ENCODE data around the gene CERCAM.

The CERCAM gene

GRCh38 chr9:128384801-128385495 is 35.7 kb upstream of the CERCAM start:
- Histone ChIP-seq H3K36me3 (ENCODE audit: control insufficient read depth, insufficient read depth, low read length) (peaks cover 80% of the 10 kb centered on the region), H3K9me3 (ENCODE audit: control insufficient read depth, low read length) (no peaks in the 10 kb centered on the region), H3K4me3 (ENCODE audit: extremely low read depth, insufficient read depth, low read length, poor library complexity, severe bottlenecking) (no peak overlapping the region), H3K4me1 (ENCODE audit: control insufficient read depth, insufficient read depth, low read length, poor library complexity, severe bottlenecking) (no peaks in the 10 kb centered on the region), H3K27ac (ENCODE audit: low read depth, low read length, severe bottlenecking) (no peak overlapping the region)
- 64 to 71% methylated on average over 4 of the region's 7 CpGs for WGBS, 2 experiments (ENCODE audit: insufficient coverage in 2 of 2)

DNA sequence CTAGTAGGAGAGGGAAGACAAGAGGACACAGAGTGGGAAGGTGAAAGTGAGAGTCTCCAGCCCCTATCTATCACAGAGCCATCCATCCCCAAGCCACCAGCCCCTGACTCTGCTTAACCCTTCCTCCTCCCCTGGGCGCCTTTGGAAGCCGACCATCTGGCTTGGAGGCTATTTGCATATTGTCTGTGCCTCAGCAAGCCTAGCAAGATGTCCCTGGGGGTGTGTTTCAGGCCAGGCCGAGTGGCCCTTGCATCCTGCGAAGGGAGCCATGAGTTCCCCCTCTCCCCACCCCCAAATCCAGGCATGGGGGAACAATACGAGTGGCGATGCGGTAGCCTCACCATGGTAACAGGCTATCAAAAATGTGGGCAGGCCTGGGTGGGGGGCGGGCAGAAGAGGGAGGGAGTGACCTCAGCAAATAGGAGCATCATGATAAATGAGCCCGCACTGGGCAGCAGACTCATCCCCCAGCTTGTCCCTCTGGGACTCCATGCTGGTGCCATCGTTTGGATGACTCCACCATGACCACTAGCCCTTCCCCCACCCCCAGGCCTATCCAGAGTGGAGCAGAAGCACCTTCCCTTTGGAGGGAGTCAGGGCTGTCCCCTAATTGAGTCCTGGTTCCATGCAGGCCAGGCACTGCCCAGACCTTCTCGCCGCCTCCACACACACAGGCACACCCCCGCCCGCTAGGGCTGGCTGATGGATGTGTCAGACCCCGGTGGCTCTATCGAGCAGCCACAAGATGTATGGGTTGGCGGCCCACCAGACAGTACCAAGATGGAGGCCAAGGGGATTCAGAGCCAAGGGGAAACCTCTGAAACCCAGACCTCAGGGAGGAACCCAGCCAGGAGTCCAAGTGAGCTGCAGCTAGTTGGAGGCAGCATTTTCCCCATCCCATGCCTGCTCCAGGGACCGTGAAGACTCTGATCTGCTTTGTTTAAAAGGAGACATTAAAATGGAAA is 34.9 kb upstream of the CERCAM start:
- peak overlapping the region; percentile 53 for H3K27ac ChIP-seq (ENCODE audit: low read depth, low read length, severe bottlenecking)
- 62 to 72% methylated on average over 13 to 14 of the region's 18 CpGs for WGBS, 2 experiments (ENCODE audit: insufficient coverage in 2 of 2)
- no peaks in the 10 kb centered on the region for H3K9me3 ChIP-seq (ENCODE audit: control insufficient read depth, low read length)
- no peak overlapping the region for H3K4me3 ChIP-seq (ENCODE audit: extremely low read depth, insufficient read depth, low read length, poor library complexity, severe bottlenecking)
- H3K36me3 ChIP-seq (ENCODE audit: control insufficient read depth, insufficient read depth, low read length): peaks cover 81% of the 10 kb centered on the region
- no peaks in the 10 kb centered on the region for H3K4me1 ChIP-seq (ENCODE audit: control insufficient read depth, insufficient read depth, low read length, poor library complexity, severe bottlenecking)

GRCh38 chr9:128388150-128388549 is 32.5 kb upstream of the CERCAM start:
- 89 to 95% methylated on average over 7 to 9 of the region's 10 CpGs for WGBS, 2 experiments (ENCODE audit: insufficient coverage in 2 of 2)
- H3K4me1 ChIP-seq (ENCODE audit: control insufficient read depth, insufficient read depth, low read length, poor library complexity, severe bottlenecking): peaks cover 14% of the 10 kb centered on the region
- peaks cover 64% of the 10 kb centered on the region for H3K36me3 ChIP-seq (ENCODE audit: control insufficient read depth, insufficient read depth, low read length)
- no peak overlapping the region for H3K4me3 ChIP-seq (ENCODE audit: extremely low read depth, insufficient read depth, low read length, poor library complexity, severe bottlenecking)
- H3K27ac ChIP-seq (ENCODE audit: low read depth, low read length, severe bottlenecking): no peak overlapping the region
- no peaks in the 10 kb centered on the region for H3K9me3 ChIP-seq (ENCODE audit: control insufficient read depth, low read length)

DNA sequence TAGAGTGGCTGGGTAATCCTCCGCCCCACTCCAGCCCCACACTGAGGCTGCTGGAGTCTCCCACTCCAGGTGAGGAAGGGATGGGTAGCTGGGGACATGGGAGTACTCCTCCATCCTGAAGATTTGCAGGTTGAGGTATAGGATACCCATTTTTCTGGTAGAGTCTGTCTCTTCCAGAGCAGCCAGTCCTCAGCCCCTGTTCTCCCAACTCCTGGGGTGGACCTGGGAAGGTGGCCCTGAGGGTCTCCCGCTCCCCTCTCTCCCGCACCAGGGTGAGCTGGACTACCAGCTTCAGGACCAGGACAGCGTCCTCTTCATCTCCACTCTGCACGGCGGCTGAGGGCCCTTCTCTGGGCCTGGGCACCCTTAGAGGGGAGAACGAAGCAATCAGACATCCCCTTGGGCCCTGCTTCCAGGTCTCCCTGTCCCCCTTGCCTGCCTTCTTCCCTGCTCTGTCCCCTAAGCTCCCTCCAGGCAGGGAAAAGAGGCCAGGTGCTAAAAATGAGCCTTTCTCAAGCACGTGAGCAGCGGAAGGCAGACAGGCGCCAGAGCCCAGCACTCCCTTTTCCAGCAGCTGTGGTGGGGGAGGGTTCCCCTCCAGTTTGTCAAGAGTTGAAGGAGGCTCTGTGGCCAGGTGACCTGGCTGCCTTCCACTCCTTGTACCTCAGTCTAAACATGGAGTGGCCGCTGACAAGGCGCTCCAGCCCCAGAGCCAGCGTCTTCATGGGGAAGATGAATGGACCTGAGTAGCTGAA is 31.1 kb upstream of the CERCAM start:
- H3K9me3 ChIP-seq (ENCODE audit: control insufficient read depth, low read length): no peaks in the 10 kb centered on the region
- peaks cover 56% of the 10 kb centered on the region for H3K36me3 ChIP-seq (ENCODE audit: control insufficient read depth, insufficient read depth, low read length)
- no peak overlapping the region for H3K4me3 ChIP-seq (ENCODE audit: extremely low read depth, insufficient read depth, low read length, poor library complexity, severe bottlenecking)
- peaks cover 14% of the 10 kb centered on the region for H3K4me1 ChIP-seq (ENCODE audit: control insufficient read depth, insufficient read depth, low read length, poor library complexity, severe bottlenecking)
- H3K27ac ChIP-seq (ENCODE audit: low read depth, low read length, severe bottlenecking): no peak overlapping the region
- 76 to 85% methylated on average over 11 of the region's 13 CpGs for WGBS, 2 experiments (ENCODE audit: insufficient coverage in 2 of 2)

GRCh38 chr9:128390150-128390812 is 30.4 kb upstream of the CERCAM start:
- Histone ChIP-seq H3K4me3 (ENCODE audit: extremely low read depth, insufficient read depth, low read length, poor library complexity, severe bottlenecking) (no peak overlapping the region), H3K4me1 (ENCODE audit: control insufficient read depth, insufficient read depth, low read length, poor library complexity, severe bottlenecking) (peaks cover 14% of the 10 kb centered on the region), H3K27ac (ENCODE audit: low read depth, low read length, severe bottlenecking) (no peak overlapping the region), H3K36me3 (ENCODE audit: control insufficient read depth, insufficient read depth, low read length) (peaks cover 49% of the 10 kb centered on the region), H3K9me3 (ENCODE audit: control insufficient read depth, low read length) (no peaks in the 10 kb centered on the region)
- WGBS, 2 experiments (ENCODE audit: insufficient coverage in 2 of 2): 80 to 84% methylated on average over 5 to 7 of the region's 11 CpGs

- 79 to 90% methylated on average over 5 of the region's 8 CpGs for WGBS, 2 experiments (ENCODE audit: insufficient coverage in 2 of 2)
- H3K4me1 ChIP-seq (ENCODE audit: control insufficient read depth, insufficient read depth, low read length, poor library complexity, severe bottlenecking): peaks cover 14% of the 10 kb centered on the region
- H3K27ac ChIP-seq (ENCODE audit: low read depth, low read length, severe bottlenecking): no peak overlapping the region
- H3K9me3 ChIP-seq (ENCODE audit: control insufficient read depth, low read length): no peaks in the 10 kb centered on the region
- no peak overlapping the region for H3K4me3 ChIP-seq (ENCODE audit: extremely low read depth, insufficient read depth, low read length, poor library complexity, severe bottlenecking)
- peaks cover 41% of the 10 kb centered on the region for H3K36me3 ChIP-seq (ENCODE audit: control insufficient read depth, insufficient read depth, low read length)
Observed at GRCh38 chr9:128390813-128391711, 29.6 kb upstream of the CERCAM start.

DNA sequence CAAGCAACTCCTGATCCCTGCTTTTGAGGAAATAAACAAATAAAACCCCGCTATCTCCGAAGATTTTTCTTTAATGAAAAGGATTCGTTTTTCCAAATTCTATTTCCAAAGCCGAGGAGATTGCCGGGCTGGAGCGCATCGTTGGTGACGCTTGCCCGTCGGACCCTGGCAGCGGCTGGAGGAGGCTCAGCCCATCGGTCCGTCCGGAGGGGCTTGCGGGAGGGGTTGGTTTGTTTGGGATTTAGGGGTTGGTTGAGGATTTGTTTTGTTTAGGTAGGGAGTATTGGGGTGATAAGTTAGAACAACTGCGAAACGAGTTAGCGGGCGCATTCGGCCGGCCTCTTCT is 28.7 kb upstream of the CERCAM start:
- 8 to 9% methylated on average over 15 to 16 of the region's 21 CpGs for WGBS, 2 experiments (ENCODE audit: insufficient coverage in 2 of 2)
- Histone ChIP-seq H3K36me3 (ENCODE audit: control insufficient read depth, insufficient read depth, low read length) (peaks cover 34% of the 10 kb centered on the region), H3K4me3 (ENCODE audit: extremely low read depth, insufficient read depth, low read length, poor library complexity, severe bottlenecking) (peak overlapping the region; percentile 16), H3K9me3 (ENCODE audit: control insufficient read depth, low read length) (no peaks in the 10 kb centered on the region), H3K4me1 (ENCODE audit: control insufficient read depth, insufficient read depth, low read length, poor library complexity, severe bottlenecking) (peaks cover 14% of the 10 kb centered on the region), H3K27ac (ENCODE audit: low read depth, low read length, severe bottlenecking) (no peak overlapping the region)

DNA sequence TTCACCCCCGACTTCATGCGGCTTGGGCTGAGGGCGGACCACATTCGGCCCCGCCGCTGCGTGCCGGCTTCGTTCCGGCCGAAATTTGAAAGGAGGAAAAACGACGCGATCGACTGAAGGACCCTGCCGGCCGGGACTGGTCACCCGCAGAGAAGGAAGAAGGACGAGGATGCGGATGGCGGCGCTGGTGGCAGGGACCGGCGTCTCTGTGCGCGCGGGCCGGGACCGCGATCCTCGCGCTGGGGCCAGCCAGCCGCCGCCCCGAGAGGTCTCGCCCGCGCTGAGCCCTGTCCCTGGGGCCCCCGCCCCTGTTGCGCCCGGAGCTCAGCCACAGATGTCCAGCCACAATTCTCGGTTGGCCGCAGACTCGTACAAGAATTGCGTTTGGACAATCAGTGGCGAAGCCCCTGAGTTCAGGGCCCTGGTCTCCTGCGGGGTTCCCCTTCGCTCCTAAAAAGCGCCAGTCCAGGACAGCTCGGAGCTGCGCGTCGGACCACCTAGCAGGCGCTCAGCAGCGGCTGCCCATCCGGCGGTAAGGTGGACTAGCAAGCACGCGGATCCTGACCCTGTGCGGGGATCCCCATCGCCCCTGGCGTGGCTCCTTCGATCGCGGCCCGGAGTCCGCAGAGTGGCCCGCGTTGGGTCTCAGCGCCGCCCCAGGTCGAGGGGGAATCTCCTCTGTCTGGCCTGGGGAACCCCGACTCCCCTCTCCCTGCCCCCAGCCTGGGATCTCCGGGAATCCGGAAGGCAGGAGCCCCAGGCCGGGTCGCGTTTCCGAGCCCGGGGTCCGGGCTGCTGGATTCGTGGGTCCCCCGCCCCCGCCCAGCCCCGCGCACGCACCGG is 28.1 kb upstream of the CERCAM start:
- H3K36me3 ChIP-seq (ENCODE audit: control insufficient read depth, insufficient read depth, low read length): peaks cover 30% of the 10 kb centered on the region
- H3K4me3 ChIP-seq (ENCODE audit: extremely low read depth, insufficient read depth, low read length, poor library complexity, severe bottlenecking): peak overlapping the region; percentile 16

GRCh38 chr9:128393145-128393775 is 27.4 kb upstream of the CERCAM start:
- 2 to 3% methylated on average over 41 to 46 of the region's 56 CpGs for WGBS, 2 experiments (ENCODE audit: insufficient coverage in 2 of 2)
- Histone ChIP-seq H3K36me3 (ENCODE audit: control insufficient read depth, insufficient read depth, low read length) (peaks cover 26% of the 10 kb centered on the region), H3K4me3 (ENCODE audit: extremely low read depth, insufficient read depth, low read length, poor library complexity, severe bottlenecking) (peak overlapping the region; percentile 16), H3K27ac (ENCODE audit: low read depth, low read length, severe bottlenecking) (peak overlapping the region; percentile 29), H3K4me1 (ENCODE audit: control insufficient read depth, insufficient read depth, low read length, poor library complexity, severe bottlenecking) (peaks cover 14% of the 10 kb centered on the region), H3K9me3 (ENCODE audit: control insufficient read depth, low read length) (no peaks in the 10 kb centered on the region)

More for the DNA sequence above, 28.1 kb upstream of the CERCAM start:
- WGBS, 2 experiments (ENCODE audit: insufficient coverage in 2 of 2): 1 to 2% methylated on average over 75 to 82 of the region's 88 CpGs
- no peaks in the 10 kb centered on the region for H3K9me3 ChIP-seq (ENCODE audit: control insufficient read depth, low read length)
- H3K4me1 ChIP-seq (ENCODE audit: control insufficient read depth, insufficient read depth, low read length, poor library complexity, severe bottlenecking): peaks cover 14% of the 10 kb centered on the region
- H3K27ac ChIP-seq (ENCODE audit: low read depth, low read length, severe bottlenecking): peak overlapping the region; percentile 29

Measured in mesodermal cell (in vitro differentiated cells).